GM19193 (cell line): ENCODE measurements around the gene CALHM6.

Source experiments
- POLR2A ChIP-seq: IDR thresholded peaks from 4 replicates; pipeline ENCODE4 v1.6.1; 2011; ENCODE audit not compliant: insufficient read depth, insufficient read length; ENCODE audit errors: extremely low read depth

The CALHM6 gene

GRCh38 chr6:116492331-116493067 is 31.3 kb downstream of the CALHM6 start:
- no peak for TF ChIP-seq POLR2A

- no peak for TF ChIP-seq POLR2A
Observed at GRCh38 chr6:116497113-116497676, 36.0 kb downstream of the CALHM6 start.

GRCh38 chr6:116500969-116501433 is 39.8 kb downstream of the CALHM6 start:
- no peak for TF ChIP-seq POLR2A

- no peak for TF ChIP-seq POLR2A
Observed at GRCh38 chr6:116507324-116507723, 46.1 kb downstream of the CALHM6 start.

- no peak for TF ChIP-seq POLR2A
Observed at GRCh38 chr6:116508527-116508926, 47.4 kb downstream of the CALHM6 start.

- TF ChIP-seq POLR2A: no peak
Observed at GRCh38 chr6:116511424-116512110, 50.4 kb downstream of the CALHM6 start, which contains the start of gene CALHM5. Gene CALHM5, plus strand, starts transcription at chr6:116511639. Its CDS starts 58 bp downstream, at chr6:116511697.

- TF ChIP-seq POLR2A: no peak
Observed at GRCh38 chr6:116512111-116512559, 51.0 kb downstream of the CALHM6 start.

GRCh38 chr6:116512734-116513133 is 51.6 kb downstream of the CALHM6 start:
- no peak for TF ChIP-seq POLR2A
